Prostate gland (tissue), 2 donors: ENCODE data around the gene CDKN2B.

Source experiments
- POLR2A ChIP-seq: fragments of 450-650 bp; IDR thresholded peaks from one replicate; pipeline ENCODE4 v1.6.1; 2016; ENCODE audit warnings: antibody characterized with exemption, mild to moderate bottlenecking
- POLR2AphosphoS5 ChIP-seq: sonication (generic); formaldehyde crosslinking; IDR thresholded peaks from one replicate; pipeline ENCODE4 v1.6.1; 2017; ENCODE audit warnings: antibody characterized with exemption
- TF ChIP-seq, protein P1 (sequence below), 4 experiments: fragments of 200-600 bp in 2 of 4; fragments of 450-650 bp in 2 of 4; sonication (generic) in 2 of 4; IDR thresholded peaks; 1 replicate in 3 of 4; 2 replicates in 1 of 4; pipeline ENCODE4 v1.5.1; 2016 to 2019; ENCODE audit warnings: antibody characterized with exemption in 4 of 4, mild to moderate bottlenecking in 2 of 4, moderate library complexity in 2 of 4

DNA sequence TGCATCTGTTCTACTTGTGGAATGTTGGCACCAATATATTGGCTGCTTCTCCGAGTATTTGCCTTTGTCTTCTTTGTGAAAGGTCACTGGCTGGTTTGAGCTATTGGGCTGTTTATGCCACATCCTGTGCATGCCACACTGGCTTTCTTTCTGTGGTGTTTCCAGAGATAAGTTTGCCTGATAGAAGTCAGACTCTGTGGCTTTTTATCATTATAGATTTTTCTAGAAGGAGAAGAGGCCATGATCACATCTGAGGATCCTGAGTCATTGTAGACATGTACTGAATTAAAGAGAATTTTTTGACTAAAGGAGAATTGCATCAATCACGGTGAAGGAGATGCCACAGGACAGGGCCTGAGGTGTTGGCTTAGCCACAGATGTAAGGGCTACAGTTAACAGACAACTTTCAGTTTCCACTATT lies 26.5 kb upstream of the CDKN2B start:
- TF ChIP-seq, protein P1, sequence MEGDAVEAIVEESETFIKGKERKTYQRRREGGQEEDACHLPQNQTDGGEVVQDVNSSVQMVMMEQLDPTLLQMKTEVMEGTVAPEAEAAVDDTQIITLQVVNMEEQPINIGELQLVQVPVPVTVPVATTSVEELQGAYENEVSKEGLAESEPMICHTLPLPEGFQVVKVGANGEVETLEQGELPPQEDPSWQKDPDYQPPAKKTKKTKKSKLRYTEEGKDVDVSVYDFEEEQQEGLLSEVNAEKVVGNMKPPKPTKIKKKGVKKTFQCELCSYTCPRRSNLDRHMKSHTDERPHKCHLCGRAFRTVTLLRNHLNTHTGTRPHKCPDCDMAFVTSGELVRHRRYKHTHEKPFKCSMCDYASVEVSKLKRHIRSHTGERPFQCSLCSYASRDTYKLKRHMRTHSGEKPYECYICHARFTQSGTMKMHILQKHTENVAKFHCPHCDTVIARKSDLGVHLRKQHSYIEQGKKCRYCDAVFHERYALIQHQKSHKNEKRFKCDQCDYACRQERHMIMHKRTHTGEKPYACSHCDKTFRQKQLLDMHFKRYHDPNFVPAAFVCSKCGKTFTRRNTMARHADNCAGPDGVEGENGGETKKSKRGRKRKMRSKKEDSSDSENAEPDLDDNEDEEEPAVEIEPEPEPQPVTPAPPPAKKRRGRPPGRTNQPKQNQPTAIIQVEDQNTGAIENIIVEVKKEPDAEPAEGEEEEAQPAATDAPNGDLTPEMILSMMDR (IDR thresholded peaks at IDR 0.05), result no peak
- no peak for TF ChIP-seq POLR2A
- TF ChIP-seq POLR2AphosphoS5, result no peak
